Measurements from ENCODE around the gene TMEM94. TPM values are rescaled to one million over a fixed set of nuclear protein-coding genes. Genes with fewer than 3 reads are reported as not detected.
A peak's percentile ranks its signal among the peaks of the same experiment; 100 is the strongest.

TMEM94 gene
- total RNA-seq, 6 experiments from 2014 or later, result 24.2 to 47.1 (median 29.6) TPM

DNA sequence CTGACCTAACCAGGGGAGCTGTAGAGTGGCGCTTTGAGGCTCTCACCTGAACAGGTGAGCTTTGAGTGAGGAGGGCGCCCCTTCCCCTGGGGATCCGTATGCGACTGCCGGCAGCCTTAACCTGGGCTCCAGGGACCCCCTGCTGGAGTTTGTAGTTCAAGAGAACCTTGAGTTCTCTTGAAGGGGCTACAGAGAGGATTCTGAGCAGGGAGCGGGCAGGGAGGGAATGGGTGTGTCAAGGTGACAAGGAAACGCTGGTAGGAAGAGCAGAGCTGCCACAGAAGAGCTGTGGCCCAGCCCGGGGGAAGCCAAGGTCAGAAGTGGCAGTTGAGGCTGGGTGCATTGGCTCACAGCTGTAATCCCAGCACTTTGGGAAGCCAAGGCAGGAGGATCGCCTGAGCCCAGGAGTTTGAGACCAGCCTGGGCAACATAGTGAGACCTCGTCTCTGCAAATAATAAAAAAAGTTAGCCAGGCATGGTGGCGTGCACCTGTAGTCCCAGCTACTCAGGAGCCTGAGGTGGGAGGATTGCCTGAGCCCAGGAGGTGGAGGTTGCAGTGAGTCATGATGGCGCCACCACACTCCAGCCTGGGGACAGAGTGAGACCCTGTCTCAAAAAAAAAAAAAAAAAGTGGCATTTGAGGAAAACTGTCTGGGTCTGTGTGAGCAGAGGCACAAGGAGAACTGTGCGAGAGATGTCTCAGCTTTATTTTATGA, 70.3 kb downstream of the TMEM94 start:
- TF ChIP-seq, protein P1, sequence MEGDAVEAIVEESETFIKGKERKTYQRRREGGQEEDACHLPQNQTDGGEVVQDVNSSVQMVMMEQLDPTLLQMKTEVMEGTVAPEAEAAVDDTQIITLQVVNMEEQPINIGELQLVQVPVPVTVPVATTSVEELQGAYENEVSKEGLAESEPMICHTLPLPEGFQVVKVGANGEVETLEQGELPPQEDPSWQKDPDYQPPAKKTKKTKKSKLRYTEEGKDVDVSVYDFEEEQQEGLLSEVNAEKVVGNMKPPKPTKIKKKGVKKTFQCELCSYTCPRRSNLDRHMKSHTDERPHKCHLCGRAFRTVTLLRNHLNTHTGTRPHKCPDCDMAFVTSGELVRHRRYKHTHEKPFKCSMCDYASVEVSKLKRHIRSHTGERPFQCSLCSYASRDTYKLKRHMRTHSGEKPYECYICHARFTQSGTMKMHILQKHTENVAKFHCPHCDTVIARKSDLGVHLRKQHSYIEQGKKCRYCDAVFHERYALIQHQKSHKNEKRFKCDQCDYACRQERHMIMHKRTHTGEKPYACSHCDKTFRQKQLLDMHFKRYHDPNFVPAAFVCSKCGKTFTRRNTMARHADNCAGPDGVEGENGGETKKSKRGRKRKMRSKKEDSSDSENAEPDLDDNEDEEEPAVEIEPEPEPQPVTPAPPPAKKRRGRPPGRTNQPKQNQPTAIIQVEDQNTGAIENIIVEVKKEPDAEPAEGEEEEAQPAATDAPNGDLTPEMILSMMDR (IDR thresholded peaks at IDR 0.05), result no peak
- no peak for TF ChIP-seq POLR2A (IDR thresholded peaks at IDR 0.05)
- intact Hi-C loops (cut with DNase I), result no loop called here
- Histone ChIP-seq H3K27me3 (no peaks in the 10 kb centered on the region), H3K36me3 (peaks cover 0 to 5% (median 0%) of the 10 kb centered on the region in 4 donors), H3K4me1 (peaks cover 0 to 21% (median 0%) of the 10 kb centered on the region in 4 donors), H3K4me3 (peak overlapping the region; percentile 35 to 72 (median 69)), H3K27ac (peak overlapping the region in 2 of 3 donors; percentile 60 to 63), H3K9me3 (no peaks in the 10 kb centered on the region)
- 45% methylated on average over 5 of the region's 13 CpGs for WGBS (ENCODE audit: insufficient coverage, low coverage, low lambda C conversion rate, missing lambda C conversion rate)
- ATAC-seq (no peak), DNase-seq (no peak)

DNA sequence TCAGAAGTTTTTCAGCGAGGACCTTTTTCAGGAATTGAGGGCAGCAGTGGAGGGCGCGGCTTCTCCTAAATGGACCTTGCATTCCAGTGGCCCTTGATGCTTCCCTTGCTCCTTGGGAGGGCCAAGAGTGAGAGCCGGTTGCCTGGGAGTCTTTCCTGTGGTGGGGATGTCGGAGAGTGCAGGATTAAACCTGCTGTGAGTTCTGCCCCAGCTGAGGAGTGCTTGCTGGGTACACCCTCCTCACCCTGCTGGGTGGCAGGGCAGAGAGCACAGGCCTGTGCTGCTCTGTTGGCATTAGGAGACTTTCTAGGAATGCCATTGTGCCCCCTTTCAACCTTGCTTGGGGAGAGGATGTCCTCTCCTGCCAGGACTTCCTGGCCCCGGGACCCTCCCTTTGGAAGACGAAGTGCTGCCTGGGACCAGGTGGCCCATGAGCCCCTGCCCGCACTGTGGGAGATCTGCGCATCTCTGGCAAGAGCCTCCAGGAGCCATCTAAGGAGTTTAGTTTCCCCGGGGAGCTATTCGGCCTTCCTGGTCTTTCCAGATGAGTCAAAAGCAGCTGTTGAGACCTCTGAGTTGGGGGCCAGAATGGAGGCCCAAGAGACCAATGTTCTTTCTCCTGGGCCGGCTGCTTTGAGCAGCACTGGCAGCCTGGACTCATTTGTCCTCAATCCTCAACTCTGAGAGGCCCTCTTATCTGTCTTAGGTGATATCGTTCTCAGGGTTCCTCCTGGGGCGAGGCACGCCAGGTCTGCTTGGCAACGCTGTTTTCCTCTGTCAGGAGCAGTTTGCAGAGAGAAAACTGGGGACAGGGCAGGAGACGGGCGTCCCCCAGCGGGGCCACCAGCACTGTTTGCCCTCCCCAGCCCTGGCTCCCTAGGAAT, 74.6 kb downstream of the TMEM94 start:
- ATAC-seq, result no peak
- DNase-seq, result no peak

DNA sequence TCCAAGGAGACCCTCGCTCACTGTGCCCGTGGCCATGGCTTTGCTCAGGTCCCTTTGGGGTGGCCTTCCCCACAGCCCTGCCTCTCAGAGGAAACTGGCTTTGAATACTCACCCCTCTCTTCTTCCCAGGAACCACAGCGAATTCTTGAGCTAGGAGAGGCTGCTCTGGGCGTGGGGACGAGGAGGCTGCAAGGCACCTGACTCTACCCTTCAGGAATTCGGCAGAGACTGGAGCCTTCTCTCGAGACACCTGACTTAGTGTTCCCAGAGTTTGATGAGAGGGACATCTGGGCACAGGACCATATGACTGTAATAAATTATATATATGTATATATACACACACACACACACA, 75.3 kb downstream of the TMEM94 start:
- intact Hi-C loops (cut with DNase I), result no loop called here
- Histone ChIP-seq H3K4me3 (no peak overlapping the region), H3K27ac (no peak overlapping the region), H3K36me3 (peaks cover 0 to 11% (median 1%) of the 10 kb centered on the region in 4 donors), H3K27me3 (no peaks in the 10 kb centered on the region), H3K9me3 (no peaks in the 10 kb centered on the region), H3K4me1 (peaks cover 0 to 10% (median 0%) of the 10 kb centered on the region in 4 donors)
- 60% methylated on average over 1 of the region's 7 CpGs for WGBS (ENCODE audit: insufficient coverage, low coverage, low lambda C conversion rate, missing lambda C conversion rate)
- no peak for TF ChIP-seq POLR2A (IDR thresholded peaks at IDR 0.05)
- TF ChIP-seq, protein P1 (IDR thresholded peaks at IDR 0.05), result no peak
- no peak for DNase-seq
- no peak for ATAC-seq

More for the DNA sequence above, 74.6 kb downstream of the TMEM94 start:
- TF ChIP-seq, protein P1 (IDR thresholded peaks at IDR 0.05), result no peak
- TF ChIP-seq POLR2A (IDR thresholded peaks at IDR 0.05), result no peak
- intact Hi-C loops (cut with DNase I), result no loop called here
- H3K4me3 ChIP-seq, result no peak overlapping the region
- H3K27ac ChIP-seq, result no peak overlapping the region
- WGBS (ENCODE audit: insufficient coverage, low coverage, low lambda C conversion rate, missing lambda C conversion rate), result 78% methylated on average over 4 of the region's 19 CpGs
- peaks cover 0 to 15% (median 0%) of the 10 kb centered on the region in 4 donors for H3K4me1 ChIP-seq
- H3K36me3 ChIP-seq, result peaks cover 0 to 11% (median 1%) of the 10 kb centered on the region in 4 donors
- H3K27me3 ChIP-seq, result no peaks in the 10 kb centered on the region
- H3K9me3 ChIP-seq, result no peaks in the 10 kb centered on the region

DNA sequence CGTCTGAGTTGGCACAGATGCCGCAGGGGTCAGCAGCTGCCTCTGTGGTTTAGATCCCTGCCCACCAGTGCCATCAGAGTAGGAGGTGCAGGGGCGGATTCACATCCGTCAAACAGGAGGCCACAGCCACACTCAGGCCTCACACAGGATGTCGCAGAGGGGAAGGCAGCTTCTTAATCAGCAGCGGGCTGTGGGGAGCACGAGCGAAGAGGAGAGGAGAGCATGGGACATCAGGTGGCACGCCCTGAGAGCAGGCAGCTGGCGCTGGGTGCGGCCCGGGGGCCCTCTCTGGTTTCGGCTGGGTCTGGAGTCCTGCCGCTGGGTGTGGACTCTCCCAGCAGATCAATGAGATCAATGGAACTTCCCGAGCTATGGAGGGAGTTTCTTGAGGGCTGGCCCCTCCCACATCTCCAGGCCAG, 78.7 kb downstream of the TMEM94 start:
- Histone ChIP-seq H3K27me3 (no peaks in the 10 kb centered on the region), H3K36me3 (peaks cover 0 to 11% (median 1%) of the 10 kb centered on the region in 4 donors), H3K4me1 (peaks cover 0 to 18% (median 0%) of the 10 kb centered on the region in 4 donors), H3K27ac (no peak overlapping the region), H3K9me3 (no peaks in the 10 kb centered on the region), H3K4me3 (no peak overlapping the region)
- DNase-seq (no peak), ATAC-seq (peak in 2 of 4 donors; percentile 31 to 44)
- intact Hi-C loops (cut with DNase I), result no loop called here
- TF ChIP-seq, protein P1 (IDR thresholded peaks at IDR 0.05), result no peak
- TF ChIP-seq POLR2A (IDR thresholded peaks at IDR 0.05), result no peak
- no CpG with 5 or more reads among the region's 15 CpGs for WGBS (ENCODE audit: insufficient coverage, low coverage, low lambda C conversion rate, missing lambda C conversion rate)
